ENCODE results near the gene HNRNPR. TPM values are rescaled to one million over a fixed set of nuclear protein-coding genes. Genes with fewer than 3 reads are reported as not detected.

HNRNPR gene
- total and polyA plus RNA-seq, 9 of the 15 experiments (the other 6 are each of a cell fraction or from before 2014, with no cell fraction given) = 80.9 to 372 (median 301) TPM

DNA sequence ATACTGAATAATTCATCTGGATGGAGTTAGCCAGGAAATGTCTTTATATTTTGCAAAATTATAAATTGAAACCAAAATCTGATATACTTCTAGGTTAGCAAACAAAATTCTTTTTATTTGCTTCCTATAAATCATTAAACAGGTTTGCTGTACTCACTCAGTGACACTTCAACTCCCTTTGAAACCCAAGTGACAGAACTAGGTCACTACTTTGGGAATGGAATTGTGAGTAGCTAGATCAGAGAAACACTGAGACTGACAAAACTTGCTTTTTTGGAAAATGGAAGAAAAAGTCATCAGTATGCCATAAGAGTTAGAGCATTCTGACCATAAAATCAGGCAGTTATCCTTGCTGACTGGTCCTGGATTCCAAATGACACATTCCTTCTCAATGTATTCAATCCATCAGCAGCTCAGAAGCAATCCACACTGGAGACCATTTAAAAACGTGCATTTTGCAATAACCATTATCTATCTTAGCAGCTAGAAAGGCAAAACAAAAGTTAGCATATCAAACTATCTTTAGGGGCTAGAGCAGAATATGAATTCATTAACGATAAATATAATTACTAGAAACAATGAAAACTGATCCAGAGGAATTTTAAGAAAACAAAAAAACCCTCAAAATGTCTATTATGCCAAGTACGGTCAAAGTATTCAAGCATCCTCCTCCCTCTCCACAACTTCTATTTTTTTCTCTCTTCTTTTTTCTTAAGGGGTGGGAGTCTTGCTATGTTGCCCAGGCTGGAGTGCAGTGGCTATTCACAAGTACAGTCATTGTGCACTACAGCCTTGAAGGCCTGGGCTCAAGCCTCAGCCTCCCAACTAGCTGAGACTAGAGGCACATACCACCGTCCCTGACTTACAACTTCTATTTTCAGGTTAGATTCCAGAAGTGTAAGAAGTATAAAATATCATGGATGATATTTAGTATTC is 60.1 kb downstream of the HNRNPR start (continued):
- TF ChIP-seq, protein P1, sequence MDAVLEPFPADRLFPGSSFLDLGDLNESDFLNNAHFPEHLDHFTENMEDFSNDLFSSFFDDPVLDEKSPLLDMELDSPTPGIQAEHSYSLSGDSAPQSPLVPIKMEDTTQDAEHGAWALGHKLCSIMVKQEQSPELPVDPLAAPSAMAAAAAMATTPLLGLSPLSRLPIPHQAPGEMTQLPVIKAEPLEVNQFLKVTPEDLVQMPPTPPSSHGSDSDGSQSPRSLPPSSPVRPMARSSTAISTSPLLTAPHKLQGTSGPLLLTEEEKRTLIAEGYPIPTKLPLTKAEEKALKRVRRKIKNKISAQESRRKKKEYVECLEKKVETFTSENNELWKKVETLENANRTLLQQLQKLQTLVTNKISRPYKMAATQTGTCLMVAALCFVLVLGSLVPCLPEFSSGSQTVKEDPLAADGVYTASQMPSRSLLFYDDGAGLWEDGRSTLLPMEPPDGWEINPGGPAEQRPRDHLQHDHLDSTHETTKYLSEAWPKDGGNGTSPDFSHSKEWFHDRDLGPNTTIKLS (IDR thresholded peaks at IDR 0.05; ENCODE audit: borderline replicate concordance, low read depth) = no peak

DNA sequence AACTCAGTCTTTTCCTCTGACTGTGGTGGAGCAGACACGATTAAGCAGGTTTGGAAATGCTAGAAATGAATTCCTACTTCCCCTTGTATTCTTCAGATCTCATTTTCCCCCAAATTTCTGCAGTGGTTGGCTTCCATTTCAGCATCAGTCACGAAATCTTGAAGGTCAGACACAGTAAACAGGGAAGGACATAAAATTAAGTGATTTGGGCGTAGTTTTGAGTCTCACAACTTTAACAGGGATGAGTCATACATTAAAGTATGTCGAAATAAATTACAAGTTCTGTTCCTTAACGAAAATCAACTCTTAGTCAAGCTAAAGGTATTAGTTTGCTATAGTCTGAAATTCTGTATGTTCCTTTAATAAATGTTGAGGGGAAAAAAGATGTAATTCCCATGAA is 61.1 kb downstream of the HNRNPR start:
- H3K9me1 ChIP-seq (ENCODE audit: control insufficient read depth, insufficient read depth, low read length) = no peaks in the 10 kb centered on the region
- no peak overlapping the region for H3K9ac ChIP-seq (ENCODE audit: insufficient read depth in 1 of 2, low read depth in 2 of 2, low read length in 2 of 2)
- no peak overlapping the region for H3K4me2 ChIP-seq (ENCODE audit: insufficient read depth, low read length)
- no peak overlapping the region for H3K27ac ChIP-seq (ENCODE audit: extremely low read depth, low read depth, low read length)
- H3K4me3 ChIP-seq = no peak overlapping the region
- H2AFZ ChIP-seq (ENCODE audit: low read depth, low read length) = no peak overlapping the region
- H3K9me3 ChIP-seq (replicated peaks; ENCODE audit: control insufficient read depth, insufficient read depth, low read depth, low read length) = no peaks in the 10 kb centered on the region
- WGBS (ENCODE audit: insufficient coverage, low coverage, missing lambda C conversion rate) = 77% methylated on average over 5 of the region's 5 CpGs
- in situ Hi-C loops (cut with MboI) (no loop called here), intact Hi-C loops (cut with micrococcal nuclease) (loop anchor here (10.0 kb wide), 1 partner anchor 122 kb away; no protein-coding TSS in a partner anchor)
- H3K4me1 ChIP-seq (replicated peaks in 1 of 2; ENCODE audit: control insufficient read depth in 2 of 2, insufficient read depth in 2 of 2, low read length in 2 of 2) = no peaks in the 10 kb centered on the region
- BruUV-seq (replicated peaks) = no TSS peak
- ChIA-PET POLR2A (interaction anchor here (0.6 to 1.0 kb wide), 3 partner anchors 10 to 35 kb away, joined by 3 to 4 read pairs (median 4); no protein-coding TSS in a partner anchor), CTCF (ENCODE audit: low intra/inter-chr PET ratio) (no interaction called here)
- DNase-seq (ENCODE audit: extremely low read depth in 1 of 4, low spot score in 3 of 4) = no peak
- no peaks in the 10 kb centered on the region for H3K79me2 ChIP-seq (ENCODE audit: control insufficient read depth, insufficient read depth, low read length)
- H3K27me3 ChIP-seq (ENCODE audit: control insufficient read depth in 2 of 2, insufficient read depth in 2 of 2, low read length in 2 of 2) = no peaks in the 10 kb centered on the region
- no peak for ATAC-seq
- H4K20me1 ChIP-seq (replicated peaks; ENCODE audit: control insufficient read depth, insufficient read depth, low read length) = no peaks in the 10 kb centered on the region
- FAIRE-seq = no peak
- peaks cover 69% of the 10 kb centered on the region for H3K36me3 ChIP-seq (ENCODE audit: control insufficient read depth, insufficient read depth, low read length)
- no peak for TF ChIP-seq CEBPG (CRISPR knock-in tag; IDR thresholded peaks at IDR 0.05)
- TF ChIP-seq CEBPG (tag; conservative IDR thresholded peaks at IDR 0.05 in 1 of 2, IDR thresholded peaks at IDR 0.05 in 1 of 2) = peak in 1 of 2 experiments; percentile 19; a peak in 1 of 4 replicates
- no peak for TF ChIP-seq ZC3H11A (IDR thresholded peaks at IDR 0.05; ENCODE audit: low read depth, low read length)
- no peak for TF ChIP-seq RBM17 (IDR thresholded peaks at IDR 0.05; ENCODE audit: borderline replicate concordance, low read depth, low read length)
- TF ChIP-seq XRCC5 (IDR thresholded peaks at IDR 0.05; ENCODE audit: low read depth, low read length) = no peak
- TF ChIP-seq, protein P2, sequence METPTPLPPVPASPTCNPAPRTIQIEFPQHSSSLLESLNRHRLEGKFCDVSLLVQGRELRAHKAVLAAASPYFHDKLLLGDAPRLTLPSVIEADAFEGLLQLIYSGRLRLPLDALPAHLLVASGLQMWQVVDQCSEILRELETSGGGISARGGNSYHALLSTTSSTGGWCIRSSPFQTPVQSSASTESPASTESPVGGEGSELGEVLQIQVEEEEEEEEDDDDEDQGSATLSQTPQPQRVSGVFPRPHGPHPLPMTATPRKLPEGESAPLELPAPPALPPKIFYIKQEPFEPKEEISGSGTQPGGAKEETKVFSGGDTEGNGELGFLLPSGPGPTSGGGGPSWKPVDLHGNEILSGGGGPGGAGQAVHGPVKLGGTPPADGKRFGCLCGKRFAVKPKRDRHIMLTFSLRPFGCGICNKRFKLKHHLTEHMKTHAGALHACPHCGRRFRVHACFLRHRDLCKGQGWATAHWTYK (CRISPR knock-in tag; IDR thresholded peaks at IDR 0.05) = no peak
- no peak for TF ChIP-seq PML (IDR thresholded peaks at IDR 0.05; ENCODE audit: low read length)
- TF ChIP-seq XRCC3 (IDR thresholded peaks at IDR 0.05) = no peak
- TF ChIP-seq ZNF764 (CRISPR knock-in tag; IDR thresholded peaks at IDR 0.05; ENCODE audit: low read depth) = no peak
- TF ChIP-seq, protein P3, sequence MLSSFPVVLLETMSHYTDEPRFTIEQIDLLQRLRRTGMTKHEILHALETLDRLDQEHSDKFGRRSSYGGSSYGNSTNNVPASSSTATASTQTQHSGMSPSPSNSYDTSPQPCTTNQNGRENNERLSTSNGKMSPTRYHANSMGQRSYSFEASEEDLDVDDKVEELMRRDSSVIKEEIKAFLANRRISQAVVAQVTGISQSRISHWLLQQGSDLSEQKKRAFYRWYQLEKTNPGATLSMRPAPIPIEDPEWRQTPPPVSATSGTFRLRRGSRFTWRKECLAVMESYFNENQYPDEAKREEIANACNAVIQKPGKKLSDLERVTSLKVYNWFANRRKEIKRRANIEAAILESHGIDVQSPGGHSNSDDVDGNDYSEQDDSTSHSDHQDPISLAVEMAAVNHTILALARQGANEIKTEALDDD (IDR thresholded peaks at IDR 0.05) = no peak
- TF ChIP-seq RFX7 (CRISPR knock-in tag; IDR thresholded peaks at IDR 0.05) = no peak
- TF ChIP-seq NR3C1 (CRISPR knock-in tag; IDR thresholded peaks at IDR 0.05) = no peak
- TF ChIP-seq RBM34 (IDR thresholded peaks at IDR 0.05; ENCODE audit: borderline replicate concordance, insufficient read depth, low read length) = no peak
- TF ChIP-seq, protein P4, sequence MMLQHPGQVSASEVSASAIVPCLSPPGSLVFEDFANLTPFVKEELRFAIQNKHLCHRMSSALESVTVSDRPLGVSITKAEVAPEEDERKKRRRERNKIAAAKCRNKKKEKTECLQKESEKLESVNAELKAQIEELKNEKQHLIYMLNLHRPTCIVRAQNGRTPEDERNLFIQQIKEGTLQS (IDR thresholded peaks at IDR 0.05) = peak; percentile 76
- TF ChIP-seq, protein P4 (CRISPR knock-in tag; conservative IDR thresholded peaks at IDR 0.05) = no peak

Data from K562 (cell line).